HCT116 (cell line): ENCODE results near the gene MBD3L2B. TPM values are rescaled to one million over a fixed set of nuclear protein-coding genes. Genes with fewer than 3 reads are reported as not detected.

Source experiments
- ATAC-seq: fragments of 200-7000 bp; cut with Tn5 transposase; 2 replicates; pipeline ENCODE4 v1.9.1; 2020; ENCODE audit warnings: mild to moderate bottlenecking, moderate library complexity
- BruUV-seq: library from RNA; stranded (reverse); fragments of 400-500 nt; replicated peaks from 2 replicates; lab custom pipeline; 2021; lab: Mats Ljungman, UMichigan
- CTCF ChIA-PET: fragments of 300-600 bp; sonication (Branson Sonifier 250); formaldehyde crosslinking; loops from one replicate; lab custom pipeline; 2021; ENCODE audit warnings: antibody characterized with exemption; lab: Charles Lee
- POLR2A ChIA-PET: fragments of 300-600, 350-600 bp; sonication (Branson Sonifier 250); formaldehyde crosslinking; loops from one replicate; lab custom pipeline; 2021; ENCODE audit warnings: antibody characterized with exemption; lab: Charles Lee
- RAD21 ChIA-PET, 2 experiments: fragments of 300-600 bp; sonication (Branson Sonifier 250); formaldehyde crosslinking; loops; one replicate each; lab custom pipeline; 2023; ENCODE audit warnings: low total read pairs in 2 of 2; ENCODE audit not compliant: uncharacterized antibody in 2 of 2, unreplicated experiment in 2 of 2, low non-redundant PET in 1 of 2; lab: Charles Lee
- DNase-seq: peaks from one replicate; pipeline ENCODE4 v3.0.0-alpha.2; 2010; ENCODE audit warnings: low read depth, low spot score
- H2AFZ ChIP-seq: fragments of 200-600 bp; shearing (Covaris generic), sonication (generic); 2 replicates; pipeline ENCODE4 v1.6.1; 2017; ENCODE audit warnings: low read depth, mixed run types, mixed read lengths, antibody characterized with exemption, low read length; ENCODE audit not compliant: poor library complexity, severe bottlenecking
- H3K27ac ChIP-seq: 2 replicates; pipeline ENCODE4 v1.5.1; 2012; ENCODE audit warnings: low read depth, low read length
- H3K27me3 ChIP-seq: fragments of 200-600 bp; sonication (generic); 2 replicates; pipeline ENCODE4 v1.6.1; 2016; ENCODE audit warnings: mixed run types, low read length, mixed read lengths; ENCODE audit not compliant: insufficient read depth
- H3K36me3 ChIP-seq, 2 experiments: fragments of 200-500 bp in 1 of 2; fragments of 200-600 bp in 1 of 2; sonication (Bioruptor generic) in 1 of 2; sonication (generic) in 1 of 2; 2 replicates each; pipeline versions ENCODE4 v1.5.1 to v1.6.1; 2014 to 2016; ENCODE audit warnings: low read length in 2 of 2, inconsistent platforms in 1 of 2, mixed read lengths in 1 of 2, mixed run types in 1 of 2; ENCODE audit not compliant: insufficient read depth in 2 of 2, control insufficient read depth in 1 of 2
- H3K4me1 ChIP-seq, 2 experiments: fragments of 200-600 bp in 1 of 2; sonication (generic) in 1 of 2; 2 replicates each; pipeline versions ENCODE4 v1.5.1 to v1.6.1; 2012 to 2017; ENCODE audit warnings: low read length in 2 of 2, inconsistent platforms in 1 of 2, mild to moderate bottlenecking in 1 of 2, mixed read lengths in 1 of 2, mixed run types in 1 of 2, moderate library complexity in 1 of 2; ENCODE audit not compliant: insufficient read depth in 2 of 2, control insufficient read depth in 1 of 2
- H3K4me2 ChIP-seq: fragments of 200-600 bp; sonication (generic); 2 replicates; pipeline ENCODE4 v1.6.1; 2017; ENCODE audit warnings: mixed run types, low read length, mixed read lengths
- H3K4me3 ChIP-seq, 2 experiments: fragments of 200-600 bp in 1 of 2; sonication (generic) in 1 of 2; replicated peaks in 1 of 2; 2 replicates each; pipeline ENCODE4 v1.5.1; 2011 to 2016; ENCODE audit warnings: low read length in 2 of 2, control low read depth in 1 of 2, low read depth in 1 of 2, mild to moderate bottlenecking in 1 of 2, mixed read lengths in 1 of 2, mixed run types in 1 of 2
- H3K79me2 ChIP-seq: fragments of 200-600 bp; sonication (generic); 2 replicates; pipeline ENCODE4 v1.6.1; 2017; ENCODE audit warnings: mild to moderate bottlenecking, mixed run types, low read length, moderate library complexity, mixed read lengths; ENCODE audit not compliant: insufficient read depth
- H3K9ac ChIP-seq: fragments of 200-600 bp; sonication (generic); 2 replicates; pipeline ENCODE4 v1.6.1; 2016; ENCODE audit warnings: low read length, mixed read lengths
- H3K9me2 ChIP-seq: fragments of 200-600 bp; sonication (generic), shearing (Covaris generic); 2 replicates; pipeline ENCODE4 v1.6.1; 2017; ENCODE audit warnings: mixed run types, mild to moderate bottlenecking, moderate library complexity; ENCODE audit not compliant: insufficient read depth
- H3K9me3 ChIP-seq, 2 experiments: fragments of 200-500 bp in 1 of 2; fragments of 200-600 bp in 1 of 2; sonication (Bioruptor generic) in 1 of 2; sonication (generic) in 1 of 2; 2 replicates each; pipeline ENCODE4 v1.6.1; 2014 to 2017; ENCODE audit warnings: low read length in 2 of 2, mixed read lengths in 2 of 2, inconsistent platforms in 1 of 2, low read depth in 1 of 2, mild to moderate bottlenecking in 1 of 2, mixed run types in 1 of 2, moderate library complexity in 1 of 2; ENCODE audit not compliant: control insufficient read depth in 1 of 2, insufficient read depth in 1 of 2
- H4K20me1 ChIP-seq: fragments of 200-600 bp; sonication (generic), shearing (Covaris generic); 2 replicates; pipeline ENCODE4 v1.6.1; 2017; ENCODE audit warnings: mixed run types, mild to moderate bottlenecking, moderate library complexity; ENCODE audit not compliant: insufficient read depth
- CBX3 ChIP-seq: IDR thresholded peaks from 2 replicates; pipeline ENCODE4 v1.6.1; 2012; ENCODE audit warnings: low read depth
- CEBPB ChIP-seq: IDR thresholded peaks from 2 replicates; pipeline ENCODE4 v1.6.1; 2012; ENCODE audit warnings: low read depth
- CTCF ChIP-seq, 3 experiments: fragments of 200-600 bp in 1 of 3; sonication (generic) in 1 of 3; IDR thresholded peaks in 2 of 3; conservative IDR thresholded peaks in 1 of 3; 2 replicates each; pipeline ENCODE4 v1.5.1; 2012 to 2017; ENCODE audit warnings: low read depth in 2 of 3, low read length in 2 of 3, antibody characterized with exemption in 1 of 3, borderline replicate concordance in 1 of 3, control low read depth in 1 of 3, mild to moderate bottlenecking in 1 of 3, mixed read lengths in 1 of 3, mixed run types in 1 of 3, moderate library complexity in 1 of 3; ENCODE audit not compliant: insufficient read depth in 1 of 3
- EGR1 ChIP-seq: IDR thresholded peaks from 2 replicates; pipeline ENCODE4 v1.6.1; 2012; ENCODE audit warnings: low read depth
- EZH2 ChIP-seq: fragments of 200-600 bp; sonication (generic); IDR thresholded peaks from 2 replicates; pipeline ENCODE4 v1.6.1; 2017; ENCODE audit warnings: antibody characterized with exemption, mixed run types
- EZH2phosphoT487 ChIP-seq: fragments of 200-600 bp; IDR thresholded peaks from 2 replicates; pipeline ENCODE4 v1.6.1; 2018; ENCODE audit warnings: antibody characterized with exemption, borderline replicate concordance
- FOSL1 ChIP-seq: IDR thresholded peaks from 2 replicates; pipeline ENCODE4 v1.6.1; 2012; ENCODE audit warnings: low read depth
- JUND ChIP-seq: IDR thresholded peaks from 2 replicates; pipeline ENCODE4 v1.6.1; 2012
- POLR2AphosphoS5 ChIP-seq: IDR thresholded peaks from 2 replicates; pipeline ENCODE4 v1.6.1; 2011; ENCODE audit warnings: mild to moderate bottlenecking, low read depth, low read length, moderate library complexity
- REST ChIP-seq: IDR thresholded peaks from 2 replicates; pipeline ENCODE4 v1.6.1; 2012; ENCODE audit warnings: low read depth
- SP1 ChIP-seq: IDR thresholded peaks from 2 replicates; pipeline ENCODE4 v1.6.1; 2012; ENCODE audit warnings: low read depth
- SRF ChIP-seq: IDR thresholded peaks from 2 replicates; pipeline ENCODE4 v1.6.1; 2012; ENCODE audit warnings: low read depth
- YY1 ChIP-seq: IDR thresholded peaks from 2 replicates; pipeline ENCODE4 v1.6.1; 2011; ENCODE audit warnings: low read length, low read depth, moderate library complexity, mild to moderate bottlenecking; ENCODE audit not compliant: insufficient replicate concordance; ENCODE audit errors: extremely low read depth
- ZFX ChIP-seq: fragments of 450-650 bp; IDR thresholded peaks from 2 replicates; pipeline ENCODE4 v1.6.1; 2017
- ZNF274 ChIP-seq: fragments of 200-500 bp; sonication (Bioruptor generic); IDR thresholded peaks from 2 replicates; pipeline ENCODE4 v1.6.1; 2014; ENCODE audit warnings: mild to moderate bottlenecking, low read depth, low read length, inconsistent platforms
- intact Hi-C: fragments of 100-400 bp; cut with micrococcal nuclease; formaldehyde crosslinking; loops from 2 replicates; pipeline ENCODE4 v1.10.0; 2022
- total RNA-seq: library from RNA; stranded (reverse); gene quantifications from one replicate; pipeline ENCODE4 v1.2.1, GENCODE V29; 2021; ENCODE audit not compliant: unreplicated experiment
- TF ChIP-seq, protein P1 (sequence below): IDR thresholded peaks from 2 replicates; pipeline ENCODE4 v1.6.1; 2012
- TF ChIP-seq, protein P2 (sequence below): IDR thresholded peaks from 2 replicates; pipeline ENCODE4 v1.6.1; 2012

The MBD3L2B gene
- total RNA-seq, 1 experiment from 2014 or later = not detected

DNA sequence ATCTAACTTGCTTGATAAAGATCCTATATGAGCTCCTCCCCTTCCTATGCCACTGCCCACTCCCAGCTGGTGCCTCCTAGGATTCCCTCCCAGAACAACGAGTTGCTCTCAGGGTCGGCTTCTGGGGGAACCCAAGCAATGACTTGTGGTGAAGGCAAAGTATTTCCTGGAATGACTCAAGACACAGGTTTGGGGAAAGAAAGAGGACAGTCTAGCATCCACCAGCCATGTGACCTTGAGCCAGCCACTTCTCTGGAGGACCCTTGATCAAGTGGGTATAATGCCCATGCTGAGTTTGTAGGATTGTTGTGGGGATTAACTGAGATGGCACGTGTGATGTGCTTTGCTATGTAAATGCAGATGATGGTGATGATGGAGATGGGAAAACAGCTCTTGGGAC, 33.0 kb downstream of the MBD3L2B start:
- no peaks in the 10 kb centered on the region for H3K9me2 ChIP-seq
- no peak overlapping the region for H3K9ac ChIP-seq
- H3K4me2 ChIP-seq = no peak overlapping the region
- TF ChIP-seq POLR2AphosphoS5 = no peak
- TF ChIP-seq ZNF274 = no peak
- H3K27me3 ChIP-seq = no peaks in the 10 kb centered on the region
- peaks cover 10 to 15% of the 10 kb centered on the region in 2 experiments; a peak in 3 of 4 replicates for H3K9me3 ChIP-seq
- no peak for DNase-seq
- H2AFZ ChIP-seq = no peak overlapping the region
- no peak overlapping the region for H3K27ac ChIP-seq
- POLR2A ChIA-PET = no interaction called here
- intact Hi-C loops = no loop called here
- CTCF ChIA-PET = no interaction called here
- H3K36me3 ChIP-seq = no peaks in the 10 kb centered on the region
- no peak for ATAC-seq
- H3K79me2 ChIP-seq = no peaks in the 10 kb centered on the region
- no peak overlapping the region for H3K4me3 ChIP-seq
- no peaks in the 10 kb centered on the region for H4K20me1 ChIP-seq
- H3K4me1 ChIP-seq = no peaks in the 10 kb centered on the region
- BruUV-seq = no TSS peak
- RAD21 ChIA-PET = no interaction called here

DNA sequence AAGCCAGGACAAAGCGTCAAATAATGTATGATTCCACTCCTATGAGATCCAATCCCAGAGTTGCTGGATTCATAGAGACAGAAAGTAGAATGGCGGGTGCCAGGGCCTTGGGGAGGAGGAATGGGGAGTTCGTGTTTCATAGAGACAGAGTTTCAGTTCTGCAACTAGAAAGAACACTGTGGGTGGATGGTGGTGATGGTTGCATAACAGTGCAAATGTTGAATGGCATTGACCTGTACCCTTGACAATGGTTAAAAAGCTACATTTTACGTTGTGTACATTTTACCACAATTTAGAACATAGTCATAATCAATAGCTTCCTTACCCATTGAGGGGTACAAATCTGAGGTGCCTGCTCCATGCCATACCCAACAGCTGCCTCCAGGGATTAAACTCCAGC, 33.4 kb downstream of the MBD3L2B start:
- no peak overlapping the region for H3K27ac ChIP-seq
- no peak overlapping the region for H3K9ac ChIP-seq
- H3K36me3 ChIP-seq = no peaks in the 10 kb centered on the region
- H3K9me2 ChIP-seq = no peaks in the 10 kb centered on the region
- H3K4me3 ChIP-seq = no peak overlapping the region
- ChIA-PET CTCF (no interaction called here), RAD21 (no interaction called here), POLR2A (no interaction called here)
- intact Hi-C loops = no loop called here
- H4K20me1 ChIP-seq = no peaks in the 10 kb centered on the region
- no peaks in the 10 kb centered on the region for H3K79me2 ChIP-seq
- no peak overlapping the region for H2AFZ ChIP-seq
- no peak overlapping the region for H3K4me2 ChIP-seq
- DNase-seq (no peak), ATAC-seq (no peak)
- no TSS peak for BruUV-seq
- H3K4me1 ChIP-seq = no peaks in the 10 kb centered on the region
- H3K9me3 ChIP-seq = peaks cover 12 to 15% of the 10 kb centered on the region in 2 experiments; a peak in 3 of 4 replicates
- H3K27me3 ChIP-seq = no peaks in the 10 kb centered on the region
- TF ChIP-seq CTCF (IDR thresholded peaks at IDR 0.05 in 2 of 3, conservative IDR thresholded peaks at IDR 0.05 in 1 of 3; ENCODE audit: borderline replicate concordance in 1 of 3, insufficient read depth in 1 of 3, low read depth in 2 of 3, low read length in 2 of 3) = no peak
- TF ChIP-seq, protein P1, sequence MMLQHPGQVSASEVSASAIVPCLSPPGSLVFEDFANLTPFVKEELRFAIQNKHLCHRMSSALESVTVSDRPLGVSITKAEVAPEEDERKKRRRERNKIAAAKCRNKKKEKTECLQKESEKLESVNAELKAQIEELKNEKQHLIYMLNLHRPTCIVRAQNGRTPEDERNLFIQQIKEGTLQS = no peak
- TF ChIP-seq REST = no peak
- TF ChIP-seq EZH2phosphoT487 = no peak
- TF ChIP-seq SP1 = no peak
- TF ChIP-seq CBX3 = no peak
- TF ChIP-seq JUND = no peak
- no peak for TF ChIP-seq ZFX
- no peak for TF ChIP-seq EZH2
- no peak for TF ChIP-seq CEBPB
- TF ChIP-seq FOSL1 = no peak
- no peak for TF ChIP-seq ZNF274
- TF ChIP-seq, protein P2, sequence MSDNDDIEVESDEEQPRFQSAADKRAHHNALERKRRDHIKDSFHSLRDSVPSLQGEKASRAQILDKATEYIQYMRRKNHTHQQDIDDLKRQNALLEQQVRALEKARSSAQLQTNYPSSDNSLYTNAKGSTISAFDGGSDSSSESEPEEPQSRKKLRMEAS = no peak
- no peak for TF ChIP-seq EGR1
- TF ChIP-seq SRF = no peak
- no peak for TF ChIP-seq YY1
